WTC11 (cell line): Measurements from ENCODE around the gene TP53AIP1. TPM values are rescaled to one million over a fixed set of nuclear protein-coding genes. Genes with fewer than 3 reads are reported as not detected.

ENCODE experiments used
- ATAC-seq: fragments of 200-7000 bp; cut with Tn5 transposase; 2 replicates; pipeline ENCODE4 v1.10.0; 2021; ENCODE audit warnings: mild to moderate bottlenecking, moderate library complexity
- CTCF ChIA-PET: fragments of 300-600 bp; sonication (Branson Sonifier 250); formaldehyde crosslinking; loops from one replicate; lab custom pipeline; 2021; ENCODE audit warnings: antibody characterized with exemption; lab: Charles Lee
- POLR2A ChIA-PET: fragments of 350-600 bp; sonication (Branson Sonifier 250); formaldehyde crosslinking; loops from one replicate; lab custom pipeline; 2021; ENCODE audit warnings: antibody characterized with exemption; lab: Charles Lee
- DNase-seq: peaks from one replicate; pipeline ENCODE4 v3.0.0; 2021; ENCODE audit warnings: low spot score
- H3K27ac Mint-ChIP-seq: 2 replicates; pipeline ENCODE4 v1.8.0; 2021; ENCODE audit warnings: mixed read lengths
- H3K27me3 Mint-ChIP-seq: 2 replicates; pipeline ENCODE4 v1.8.0; 2021; ENCODE audit warnings: low read depth, mild to moderate bottlenecking, moderate library complexity, mixed read lengths
- H3K36me3 Mint-ChIP-seq: 2 replicates; pipeline ENCODE4 v1.8.0; 2021; ENCODE audit warnings: mixed read lengths
- H3K4me1 Mint-ChIP-seq: 2 replicates; pipeline ENCODE4 v1.8.0; 2022; ENCODE audit warnings: mixed read lengths
- H3K4me3 Mint-ChIP-seq: 2 replicates; pipeline ENCODE4 v1.8.0; 2021; ENCODE audit warnings: mild to moderate bottlenecking, moderate library complexity, mixed read lengths
- H3K9me3 Mint-ChIP-seq: 2 replicates; pipeline ENCODE4 v1.8.0; 2021; ENCODE audit warnings: mixed read lengths
- AFF4 ChIP-seq: sonication (generic); formaldehyde crosslinking; IDR thresholded peaks from 2 replicates; pipeline ENCODE4 v1.8.1; 2023; ENCODE audit warnings: mild to moderate bottlenecking, missing genetic modification reagents, borderline replicate concordance
- GABPB1 ChIP-seq: sonication (generic); formaldehyde crosslinking; IDR thresholded peaks from 2 replicates; pipeline ENCODE4 v1.8.1; 2023; ENCODE audit warnings: mild to moderate bottlenecking, missing genetic modification reagents
- GTF2I ChIP-seq: fragments of 250-450 bp; sonication (Bioruptor Pico); conservative IDR thresholded peaks from 2 replicates; pipeline ENCODE4 v1.4.0; 2021; ENCODE audit warnings: mild to moderate bottlenecking
- IRF1 ChIP-seq: sonication (generic); formaldehyde crosslinking; IDR thresholded peaks from 2 replicates; pipeline ENCODE4 v1.8.0; 2023; ENCODE audit warnings: missing genetic modification reagents
- RELA ChIP-seq: sonication (generic); formaldehyde crosslinking; IDR thresholded peaks from 2 replicates; pipeline ENCODE4 v1.8.1; 2022; ENCODE audit warnings: missing genetic modification reagents, mild to moderate bottlenecking, borderline replicate concordance
- SP1 ChIP-seq: sonication (generic); formaldehyde crosslinking; conservative IDR thresholded peaks from 2 replicates; pipeline ENCODE4 v1.8.1; 2022; ENCODE audit warnings: missing genetic modification reagents
- TEAD1 ChIP-seq: sonication (generic); formaldehyde crosslinking; IDR thresholded peaks from 2 replicates; pipeline ENCODE4 v1.8.0; 2022; ENCODE audit warnings: mild to moderate bottlenecking, missing genetic modification reagents
- ZNF263 ChIP-seq: sonication (generic); formaldehyde crosslinking; IDR thresholded peaks from 2 replicates; pipeline ENCODE4 v1.8.1; 2022; ENCODE audit warnings: low read depth, mild to moderate bottlenecking, moderate library complexity, missing genetic modification reagents
- ZNF416 ChIP-seq: fragments of 250-450 bp; sonication (Bioruptor Pico); IDR thresholded peaks from 2 replicates; pipeline ENCODE4 v1.9.0; 2021; ENCODE audit warnings: mild to moderate bottlenecking, inconsistent platforms
- ZNF425 ChIP-seq: fragments of 250-450 bp; sonication (Bioruptor Pico); conservative IDR thresholded peaks from 2 replicates; pipeline ENCODE4 v1.9.0; 2021; ENCODE audit warnings: mild to moderate bottlenecking
- total RNA-seq: library from RNA; stranded (reverse); gene quantifications from 3 replicates; pipeline ENCODE4 v1.2.3, GENCODE V29; 2021
- TF ChIP-seq, protein P1 (sequence below): sonication (generic); formaldehyde crosslinking; IDR thresholded peaks from 2 replicates; pipeline ENCODE4 v1.8.1; 2023; ENCODE audit warnings: mild to moderate bottlenecking, missing genetic modification reagents
- TF ChIP-seq, protein P2 (sequence below): sonication (generic); formaldehyde crosslinking; IDR thresholded peaks from 2 replicates; pipeline ENCODE4 v1.8.1; 2023; ENCODE audit warnings: mild to moderate bottlenecking, moderate library complexity, missing genetic modification reagents
- TF ChIP-seq, protein P3 (sequence below): fragments of 250-450 bp; sonication (Bioruptor Pico); IDR thresholded peaks from 2 replicates; pipeline ENCODE4 v1.9.0; 2021; ENCODE audit warnings: moderate library complexity, mild to moderate bottlenecking, inconsistent platforms, borderline replicate concordance

The TP53AIP1 gene
- total RNA-seq, 1 experiment from 2014 or later = 0.07 TPM

- H3K9me3 Mint-ChIP-seq = no peaks in the 10 kb centered on the region
- H3K36me3 Mint-ChIP-seq = no peaks in the 10 kb centered on the region
- DNase-seq = no peak
- H3K4me1 Mint-ChIP-seq = peaks cover 53% of the 10 kb centered on the region
- peak overlapping the region; percentile 27; the same call in 1 of the 2 replicates for H3K4me3 Mint-ChIP-seq
- H3K27me3 Mint-ChIP-seq = peaks cover 94% of the 10 kb centered on the region
- TF ChIP-seq GABPB1 = no peak
- TF ChIP-seq SP1 = 0 out of 2 replicates have a peak, but pooled peaks have one; percentile 20
- peak; percentile 56 for ATAC-seq
- POLR2A ChIA-PET = no interaction called here
- no peak overlapping the region for H3K27ac Mint-ChIP-seq
- CTCF ChIA-PET = interaction anchor here (1.5 to 1.8 kb wide), 2 partner anchors 24 to 42 kb away, joined by 9 to 13 read pairs; no protein-coding TSS in a partner anchor
These were observed 13.2 kb downstream of the TP53AIP1 start for GRCh38 chr11:128929468-128929867.

GRCh38 chr11:128928400-128928799, 14.3 kb downstream of the TP53AIP1 start:
- TF ChIP-seq, protein P1, sequence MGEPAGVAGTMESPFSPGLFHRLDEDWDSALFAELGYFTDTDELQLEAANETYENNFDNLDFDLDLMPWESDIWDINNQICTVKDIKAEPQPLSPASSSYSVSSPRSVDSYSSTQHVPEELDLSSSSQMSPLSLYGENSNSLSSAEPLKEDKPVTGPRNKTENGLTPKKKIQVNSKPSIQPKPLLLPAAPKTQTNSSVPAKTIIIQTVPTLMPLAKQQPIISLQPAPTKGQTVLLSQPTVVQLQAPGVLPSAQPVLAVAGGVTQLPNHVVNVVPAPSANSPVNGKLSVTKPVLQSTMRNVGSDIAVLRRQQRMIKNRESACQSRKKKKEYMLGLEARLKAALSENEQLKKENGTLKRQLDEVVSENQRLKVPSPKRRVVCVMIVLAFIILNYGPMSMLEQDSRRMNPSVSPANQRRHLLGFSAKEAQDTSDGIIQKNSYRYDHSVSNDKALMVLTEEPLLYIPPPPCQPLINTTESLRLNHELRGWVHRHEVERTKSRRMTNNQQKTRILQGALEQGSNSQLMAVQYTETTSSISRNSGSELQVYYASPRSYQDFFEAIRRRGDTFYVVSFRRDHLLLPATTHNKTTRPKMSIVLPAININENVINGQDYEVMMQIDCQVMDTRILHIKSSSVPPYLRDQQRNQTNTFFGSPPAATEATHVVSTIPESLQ (CRISPR knock-in tag) = no peak
- TF ChIP-seq AFF4 (CRISPR knock-in tag) (no peak), ZNF263 (CRISPR knock-in tag) (no peak)
- TF ChIP-seq, protein P2, sequence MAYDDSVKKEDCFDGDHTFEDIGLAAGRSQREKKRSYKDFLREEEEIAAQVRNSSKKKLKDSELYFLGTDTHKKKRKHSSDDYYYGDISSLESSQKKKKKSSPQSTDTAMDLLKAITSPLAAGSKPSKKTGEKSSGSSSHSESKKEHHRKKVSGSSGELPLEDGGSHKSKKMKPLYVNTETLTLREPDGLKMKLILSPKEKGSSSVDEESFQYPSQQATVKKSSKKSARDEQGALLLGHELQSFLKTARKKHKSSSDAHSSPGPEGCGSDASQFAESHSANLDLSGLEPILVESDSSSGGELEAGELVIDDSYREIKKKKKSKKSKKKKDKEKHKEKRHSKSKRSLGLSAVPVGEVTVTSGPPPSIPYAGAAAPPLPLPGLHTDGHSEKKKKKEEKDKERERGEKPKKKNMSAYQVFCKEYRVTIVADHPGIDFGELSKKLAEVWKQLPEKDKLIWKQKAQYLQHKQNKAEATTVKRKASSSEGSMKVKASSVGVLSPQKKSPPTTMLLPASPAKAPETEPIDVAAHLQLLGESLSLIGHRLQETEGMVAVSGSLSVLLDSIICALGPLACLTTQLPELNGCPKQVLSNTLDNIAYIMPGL (CRISPR knock-in tag) = no peak
- DNase-seq (no peak), ATAC-seq (no peak)
- ChIA-PET POLR2A (interaction anchor here (0.6 kb wide), 3 partner anchors 27 to 943 kb away, joined by 3 read pairs; no protein-coding TSS in a partner anchor), CTCF (interaction anchor here (0.6 to 3.0 kb wide), 8 partner anchors 10 to 275 kb away, joined by 3 to 13 read pairs (median 6); no protein-coding TSS in a partner anchor)
- Mint-ChIP-seq H3K27me3 (peaks cover 94% of the 10 kb centered on the region), H3K4me3 (no peak overlapping the region), H3K27ac (no peak overlapping the region), H3K9me3 (no peaks in the 10 kb centered on the region), H3K36me3 (no peaks in the 10 kb centered on the region), H3K4me1 (peaks cover 57% of the 10 kb centered on the region)

DNA sequence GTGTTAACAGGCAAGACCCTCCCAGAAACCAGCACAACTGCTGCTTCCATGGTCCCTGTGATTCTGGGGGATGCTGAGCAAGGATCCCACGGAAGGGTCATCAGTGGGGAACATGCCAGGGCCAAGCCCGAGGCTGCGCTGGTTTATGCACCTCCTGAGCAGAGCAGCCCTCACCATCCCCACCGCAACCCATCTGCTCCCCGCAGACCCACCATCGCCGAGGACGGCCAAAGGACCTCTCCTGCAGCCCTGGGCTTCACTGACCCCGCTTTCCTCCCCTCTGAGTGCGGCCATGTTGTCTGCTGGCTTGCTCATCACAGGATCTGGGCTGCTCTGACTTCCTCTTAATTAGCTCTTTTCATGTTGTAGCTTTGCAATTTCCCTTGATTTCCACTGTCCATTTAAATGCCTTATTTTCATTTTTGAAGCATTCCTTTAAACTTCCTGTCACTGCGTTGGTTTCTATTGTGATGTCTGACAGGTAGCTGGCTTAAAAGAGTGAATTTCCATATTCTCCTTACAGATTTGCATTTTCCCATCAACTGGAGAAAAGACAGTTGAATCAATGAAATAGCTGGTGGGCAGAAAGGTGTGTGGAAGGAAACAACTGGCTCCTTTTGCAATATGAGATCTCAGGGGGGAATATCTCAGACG, 14.9 kb downstream of the TP53AIP1 start:
- H3K36me3 Mint-ChIP-seq = no peaks in the 10 kb centered on the region
- H3K27ac Mint-ChIP-seq = no peak overlapping the region
- H3K4me1 Mint-ChIP-seq = peaks cover 57% of the 10 kb centered on the region
- ChIA-PET POLR2A (interaction anchor here (0.6 kb wide), 2 partner anchors 27 to 944 kb away, joined by 3 read pairs; no protein-coding TSS in a partner anchor), CTCF (interaction anchor here (0.6 to 3.0 kb wide), 8 partner anchors 10 to 276 kb away, joined by 3 to 13 read pairs (median 4); no protein-coding TSS in a partner anchor)
- H3K9me3 Mint-ChIP-seq = no peaks in the 10 kb centered on the region
- ATAC-seq (no peak), DNase-seq (no peak)
- H3K27me3 Mint-ChIP-seq = peaks cover 92% of the 10 kb centered on the region
- TF ChIP-seq GTF2I (CRISPR knock-in tag) = no peak
- TF ChIP-seq, protein P3, sequence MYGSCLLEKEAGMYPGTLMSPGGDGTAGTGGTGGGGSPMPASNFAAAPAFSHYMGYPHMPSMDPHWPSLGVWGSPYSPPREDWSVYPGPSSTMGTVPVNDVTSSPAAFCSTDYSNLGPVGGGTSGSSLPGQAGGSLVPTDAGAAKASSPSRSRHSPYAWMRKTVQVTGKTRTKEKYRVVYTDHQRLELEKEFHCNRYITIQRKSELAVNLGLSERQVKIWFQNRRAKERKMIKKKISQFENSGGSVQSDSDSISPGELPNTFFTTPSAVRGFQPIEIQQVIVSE = no peak
- no peak overlapping the region for H3K4me3 Mint-ChIP-seq

GRCh38 chr11:128927108-128927461, 15.6 kb downstream of the TP53AIP1 start:
- H3K27ac Mint-ChIP-seq = no peak overlapping the region
- DNase-seq (no peak), ATAC-seq (no peak)
- H3K36me3 Mint-ChIP-seq = no peaks in the 10 kb centered on the region
- H3K27me3 Mint-ChIP-seq = peaks cover 91% of the 10 kb centered on the region
- H3K4me3 Mint-ChIP-seq = no peak overlapping the region
- CTCF ChIA-PET = interaction anchor here (0.6 to 3.0 kb wide), 5 partner anchors 9 to 42 kb away, joined by 3 to 10 read pairs (median 3); no protein-coding TSS in a partner anchor
- POLR2A ChIA-PET = no interaction called here
- TF ChIP-seq RELA (CRISPR knock-in tag) (no peak), TEAD1 (no peak), ZNF416 (CRISPR knock-in tag) (no peak), ZNF425 (no peak), IRF1 (CRISPR knock-in tag) (no peak)
- H3K9me3 Mint-ChIP-seq = no peaks in the 10 kb centered on the region
- peaks cover 57% of the 10 kb centered on the region for H3K4me1 Mint-ChIP-seq
